ENCODE measurements around the gene PKNOX2. TPM values are rescaled to one million over a fixed set of nuclear protein-coding genes. Genes with fewer than 3 reads are reported as not detected.

The PKNOX2 gene
- total RNA-seq, 1 donor from 2014 or later, result 41.8 TPM

GRCh38 chr11:125124618-125124992 lies 39.9 kb upstream of the PKNOX2 start:
- no peak for TF ChIP-seq CTCF (IDR thresholded peaks at IDR 0.05; ENCODE audit: unreplicated experiment)
- H3K4me1 Mint-ChIP-seq (ENCODE audit: unreplicated experiment), result no peaks in the 10 kb centered on the region
- no peak overlapping the region for H3K27ac Mint-ChIP-seq (ENCODE audit: unreplicated experiment)

DNA sequence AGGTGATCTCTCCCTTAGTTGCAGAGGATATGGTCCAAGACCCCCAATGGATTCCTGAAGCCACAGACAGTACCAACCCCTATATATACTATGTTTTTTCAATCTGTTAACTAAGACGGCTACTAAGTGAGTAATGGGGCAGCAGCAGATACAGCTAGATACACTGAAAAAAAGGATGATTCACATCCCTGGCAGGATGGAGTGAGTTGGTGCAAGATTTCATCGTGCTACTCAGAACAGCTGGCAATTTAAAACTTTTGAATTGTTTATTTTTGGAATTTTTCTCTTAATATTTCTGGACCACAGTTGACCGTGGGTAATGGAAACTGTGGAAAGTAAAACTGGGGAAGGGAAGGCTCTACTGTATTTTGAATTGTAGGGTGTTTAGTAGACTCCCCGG lies 36.1 kb upstream of the PKNOX2 start:
- H3K4me3 Mint-ChIP-seq (ENCODE audit: unreplicated experiment), result no peak overlapping the region
- TF ChIP-seq CTCF (IDR thresholded peaks at IDR 0.05; ENCODE audit: unreplicated experiment), result no peak
- H3K27me3 Mint-ChIP-seq (ENCODE audit: unreplicated experiment), result no peaks in the 10 kb centered on the region
- no peak for DNase-seq (ENCODE audit: low spot score)
- no peaks in the 10 kb centered on the region for H3K36me3 Mint-ChIP-seq (ENCODE audit: low read depth, unreplicated experiment)
- no peaks in the 10 kb centered on the region for H3K9me3 Mint-ChIP-seq (ENCODE audit: unreplicated experiment)
- H3K27ac Mint-ChIP-seq (ENCODE audit: unreplicated experiment), result no peak overlapping the region
- H3K4me1 Mint-ChIP-seq (ENCODE audit: unreplicated experiment), result no peaks in the 10 kb centered on the region

More at GRCh38 chr11:125124618-125124992, 39.9 kb upstream of the PKNOX2 start:
- Mint-ChIP-seq H3K4me3 (ENCODE audit: unreplicated experiment) (no peak overlapping the region), H3K9me3 (ENCODE audit: unreplicated experiment) (no peaks in the 10 kb centered on the region), H3K36me3 (ENCODE audit: low read depth, unreplicated experiment) (no peaks in the 10 kb centered on the region), H3K27me3 (ENCODE audit: unreplicated experiment) (peaks cover 3% of the 10 kb centered on the region)
- no peak for DNase-seq (ENCODE audit: low spot score)

DNA sequence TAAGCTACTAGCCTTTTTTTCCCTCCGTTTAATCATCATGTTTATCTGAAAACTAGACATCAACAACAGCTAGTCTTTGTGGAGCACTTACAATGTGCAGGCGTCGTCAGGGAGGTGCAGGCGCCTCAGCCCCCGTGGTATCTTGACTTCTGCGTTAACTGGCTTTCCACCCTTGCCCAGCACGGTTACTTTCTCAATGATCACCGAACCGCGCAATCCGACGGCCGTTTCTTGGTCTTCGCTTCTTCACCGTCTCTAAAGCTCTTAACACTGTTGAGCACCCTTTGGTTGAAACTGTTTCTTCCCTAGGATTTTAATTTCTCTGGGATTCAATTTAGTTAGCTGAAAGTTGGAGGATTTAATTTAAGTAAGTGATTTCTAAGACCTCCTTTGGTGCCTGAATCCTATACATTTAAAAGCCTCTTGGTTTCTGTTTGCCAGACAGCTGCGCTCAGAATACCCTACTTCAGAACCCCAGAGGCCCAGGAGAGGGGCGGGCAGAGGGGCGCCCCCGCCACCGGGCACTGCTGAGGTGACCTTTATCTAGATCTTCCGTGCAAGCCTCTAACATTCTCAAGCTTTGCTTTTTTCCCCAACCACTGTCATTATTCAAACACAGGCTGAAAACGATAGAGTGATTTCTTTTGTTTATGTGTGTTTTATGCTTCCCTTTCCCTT lies 35.1 kb upstream of the PKNOX2 start:
- no peaks in the 10 kb centered on the region for H3K9me3 Mint-ChIP-seq (ENCODE audit: unreplicated experiment)
- no peaks in the 10 kb centered on the region for H3K4me1 Mint-ChIP-seq (ENCODE audit: unreplicated experiment)
- no peak for TF ChIP-seq CTCF (IDR thresholded peaks at IDR 0.05; ENCODE audit: unreplicated experiment)
- DNase-seq (ENCODE audit: low spot score), result no peak
- no peak overlapping the region for H3K27ac Mint-ChIP-seq (ENCODE audit: unreplicated experiment)
- H3K27me3 Mint-ChIP-seq (ENCODE audit: unreplicated experiment), result no peaks in the 10 kb centered on the region
- no peak overlapping the region for H3K4me3 Mint-ChIP-seq (ENCODE audit: unreplicated experiment)
- H3K36me3 Mint-ChIP-seq (ENCODE audit: low read depth, unreplicated experiment), result no peaks in the 10 kb centered on the region

- H3K27me3 Mint-ChIP-seq (ENCODE audit: unreplicated experiment), result no peaks in the 10 kb centered on the region
These were observed 32.5 kb upstream of the PKNOX2 start for GRCh38 chr11:125132071-125132470.

More at GRCh38 chr11:125132071-125132470, 32.5 kb upstream of the PKNOX2 start:
- H3K36me3 Mint-ChIP-seq (ENCODE audit: low read depth, unreplicated experiment), result no peaks in the 10 kb centered on the region
- no peaks in the 10 kb centered on the region for H3K4me1 Mint-ChIP-seq (ENCODE audit: unreplicated experiment)
- H3K27ac Mint-ChIP-seq (ENCODE audit: unreplicated experiment), result no peak overlapping the region
- no peaks in the 10 kb centered on the region for H3K9me3 Mint-ChIP-seq (ENCODE audit: unreplicated experiment)
- H3K4me3 Mint-ChIP-seq (ENCODE audit: unreplicated experiment), result no peak overlapping the region
- no peak for TF ChIP-seq CTCF (IDR thresholded peaks at IDR 0.05; ENCODE audit: unreplicated experiment)
- DNase-seq (ENCODE audit: low spot score), result no peak

Measured in endothelial cell (in vitro differentiated cells).